Nucleus accumbens (tissue), 56 donors: ENCODE results near the gene GTF3C5.
A peak's percentile ranks its signal among the peaks of the same experiment; 100 is the strongest.
"Not testable (repeated sequence)": the region's sequence is repeated elsewhere in the genome, so short reads cannot be mapped to it uniquely, and the experiment has no call there.

Experiments
- DNase-seq, 56 donors: peaks; one replicate each; lab custom pipeline; 2025; lab: John Stamatoyannopoulos, UW

GTF3C5 gene

GRCh38 chr9:132995879-132996278, 34.9 kb upstream of the GTF3C5 start:
- DNase-seq, result no peak

GRCh38 chr9:132996526-132996925, 34.3 kb upstream of the GTF3C5 start:
- DNase-seq, result no peak

- DNase-seq, result no peak
Observed at GRCh38 chr9:132997591-132997990, 33.2 kb upstream of the GTF3C5 start.

DNA sequence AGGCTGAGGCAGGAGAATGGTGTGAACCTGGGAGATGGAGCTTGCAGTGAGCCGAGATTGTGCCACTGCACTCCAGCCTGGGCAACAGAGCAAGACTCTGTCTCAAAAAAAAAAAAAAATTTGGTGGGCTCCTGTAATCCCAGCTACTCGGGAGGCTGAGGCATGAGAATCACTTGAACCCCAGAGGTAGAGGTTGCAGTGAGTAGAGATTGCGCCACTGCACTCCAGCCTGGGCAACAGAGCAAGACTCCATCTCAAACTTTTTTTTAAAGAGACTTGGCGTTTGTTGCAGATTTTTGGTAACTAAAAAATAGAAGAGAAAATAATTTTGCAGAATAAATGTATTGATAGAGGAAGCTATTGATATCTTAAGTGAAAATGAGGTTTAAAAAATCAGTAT, 32.6 kb upstream of the GTF3C5 start:
- DNase-seq, result not testable (repeated sequence)

GRCh38 chr9:132998831-132999635, 31.8 kb upstream of the GTF3C5 start:
- DNase-seq, result no peak

- no peak for DNase-seq
Observed at GRCh38 chr9:133002147-133003070, 28.4 kb upstream of the GTF3C5 start.

GRCh38 chr9:133003071-133003461, 27.7 kb upstream of the GTF3C5 start:
- DNase-seq, result no peak

- no peak for DNase-seq
Observed at GRCh38 chr9:133003671-133004090, 27.1 kb upstream of the GTF3C5 start.

GRCh38 chr9:133004091-133004998, 26.5 kb upstream of the GTF3C5 start:
- DNase-seq, result peak in 1 of 56 donors; percentile 39

- DNase-seq, result no peak
Observed at GRCh38 chr9:133004999-133005760, 25.6 kb upstream of the GTF3C5 start.

DNA sequence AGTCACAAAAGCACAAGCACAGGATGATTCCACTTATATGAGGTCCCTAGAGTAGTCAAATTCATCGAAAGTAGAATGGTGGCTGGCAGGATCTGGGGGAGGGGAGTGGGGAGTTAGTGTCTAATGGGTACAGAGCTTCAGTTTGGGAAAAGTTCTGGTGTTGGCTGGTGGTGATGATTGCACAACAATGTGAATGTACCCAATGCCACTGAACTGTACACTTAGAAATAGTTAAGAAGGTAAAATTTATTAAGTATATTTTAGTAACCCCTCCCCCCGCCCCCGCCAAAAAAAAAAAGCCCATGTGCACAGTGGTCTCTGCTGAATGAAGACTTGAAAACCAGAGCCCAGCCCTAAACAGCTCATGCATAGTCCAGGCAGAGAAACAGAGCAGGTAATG, 24.8 kb upstream of the GTF3C5 start:
- DNase-seq, result no peak

DNA sequence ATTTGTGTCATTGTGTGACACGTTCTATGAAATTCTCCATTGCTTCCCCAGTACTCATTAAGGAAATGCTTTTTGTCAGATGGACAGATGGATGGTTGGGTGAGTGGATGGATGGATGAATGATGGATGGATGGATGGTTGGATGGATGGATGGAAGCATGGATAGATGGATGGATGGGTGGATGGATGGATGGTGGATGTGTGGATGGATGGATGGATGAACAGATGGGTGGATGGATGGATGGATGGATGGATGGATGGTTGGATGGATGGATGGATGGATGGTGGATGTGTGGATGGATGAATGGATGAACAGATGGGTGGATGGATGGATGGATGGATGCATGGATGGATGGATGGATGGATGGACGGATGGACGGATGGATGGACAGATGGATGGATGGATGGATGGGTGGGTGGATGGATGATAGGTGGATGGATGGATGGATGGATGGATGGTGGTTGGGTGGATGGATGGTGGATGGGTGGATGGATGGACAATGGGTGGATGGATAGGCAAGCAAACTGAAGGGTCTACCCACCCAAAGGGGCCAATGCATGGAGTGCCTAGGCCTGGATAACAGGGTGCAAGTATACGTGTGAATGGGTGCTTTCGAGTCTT, 24.0 kb upstream of the GTF3C5 start:
- no peak for DNase-seq

GRCh38 chr9:133008406-133008805, 22.4 kb upstream of the GTF3C5 start:
- no peak for DNase-seq

DNA sequence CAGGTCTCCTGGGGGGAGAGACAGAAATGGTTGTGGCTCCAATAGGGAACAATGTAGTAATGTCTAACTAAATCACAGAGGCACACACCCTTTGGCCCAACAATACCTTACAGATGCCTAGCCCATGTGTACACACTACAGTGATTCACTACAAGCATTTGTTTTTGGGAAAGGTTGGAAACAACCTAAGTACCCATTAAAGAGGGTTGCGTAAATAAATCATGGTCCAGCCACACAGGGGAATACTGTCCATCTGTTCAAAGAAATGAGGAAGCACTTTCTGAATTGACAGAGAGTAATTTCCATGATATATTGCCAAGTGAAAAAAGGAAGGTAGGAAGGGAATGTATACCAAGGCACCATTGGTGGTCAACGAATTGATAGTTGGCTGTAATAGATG, 22.0 kb upstream of the GTF3C5 start:
- DNase-seq, result no peak

GRCh38 chr9:133009906-133010582, 20.8 kb upstream of the GTF3C5 start:
- no peak for DNase-seq

DNA sequence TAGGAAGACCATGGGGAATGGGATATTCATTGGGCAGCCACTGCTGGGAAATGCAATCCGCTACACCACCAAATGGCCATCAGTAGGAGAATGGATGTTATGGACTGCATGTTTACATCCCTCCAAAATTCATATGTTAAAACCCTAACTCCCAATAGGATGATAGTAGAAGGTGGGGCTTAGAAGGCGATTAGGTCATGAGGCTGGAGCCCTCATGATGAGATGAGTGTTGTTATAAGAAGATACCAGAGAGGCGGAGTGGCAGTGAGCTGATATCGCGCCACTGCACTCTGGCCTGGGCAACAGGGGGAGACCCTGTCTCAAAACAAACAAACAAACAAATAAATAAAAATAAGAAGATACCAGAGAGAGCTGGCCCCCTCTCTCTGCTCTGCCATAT, 16.1 kb upstream of the GTF3C5 start:
- no peak for DNase-seq

DNA sequence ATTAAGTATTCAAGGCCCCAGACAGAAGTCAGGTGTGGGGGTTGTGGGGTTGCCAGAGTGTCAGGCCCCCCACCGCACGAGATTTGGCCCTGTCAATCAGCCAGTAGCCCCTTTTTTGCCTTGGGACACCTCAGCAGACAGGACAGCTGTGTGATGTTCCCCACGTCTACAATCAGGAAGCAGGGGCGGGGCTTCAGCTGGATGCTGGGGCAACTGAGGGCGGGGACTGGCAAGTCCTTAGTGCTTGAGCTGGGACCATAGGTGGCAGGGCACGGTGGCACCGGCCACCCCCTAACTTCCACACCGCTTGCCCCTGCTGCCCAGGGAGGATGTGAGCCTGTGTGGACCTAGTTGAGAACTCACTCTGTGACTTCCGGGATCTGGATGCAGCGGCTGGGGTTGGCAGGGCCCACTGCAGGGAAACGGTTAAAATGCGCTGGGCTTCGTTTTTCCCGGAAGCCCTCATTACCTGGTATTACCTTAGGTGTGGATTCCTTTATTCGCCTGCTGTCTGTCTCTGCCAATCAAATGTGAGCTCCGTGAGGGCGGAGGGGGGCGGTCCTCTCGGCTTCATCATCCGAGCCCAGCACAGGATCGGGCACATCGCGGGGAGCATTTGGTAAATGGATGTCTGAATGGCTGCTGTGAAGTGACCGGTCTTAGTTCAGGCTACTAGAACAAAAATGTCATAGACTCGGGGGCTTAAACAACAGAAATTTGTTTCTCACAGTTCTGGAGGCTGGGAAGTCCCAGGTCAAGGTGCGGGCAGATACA, 7.5 kb upstream of the GTF3C5 start:
- DNase-seq, result no peak

- no peak for DNase-seq
Observed at GRCh38 chr9:133026426-133026825, 4.4 kb upstream of the GTF3C5 start.
